GM19099 (cell line): ENCODE data around the gene KIAA1328.

ENCODE experiments used
- POLR2A ChIP-seq: IDR thresholded peaks from 3 replicates; pipeline ENCODE4 v1.6.1; 2011; ENCODE audit warnings: low read depth; ENCODE audit not compliant: insufficient read length; ENCODE audit errors: extremely low read depth

KIAA1328 gene

GRCh38 chr18:37244618-37245017 lies 415.7 kb downstream of the KIAA1328 start:
- TF ChIP-seq POLR2A: no peak

DNA sequence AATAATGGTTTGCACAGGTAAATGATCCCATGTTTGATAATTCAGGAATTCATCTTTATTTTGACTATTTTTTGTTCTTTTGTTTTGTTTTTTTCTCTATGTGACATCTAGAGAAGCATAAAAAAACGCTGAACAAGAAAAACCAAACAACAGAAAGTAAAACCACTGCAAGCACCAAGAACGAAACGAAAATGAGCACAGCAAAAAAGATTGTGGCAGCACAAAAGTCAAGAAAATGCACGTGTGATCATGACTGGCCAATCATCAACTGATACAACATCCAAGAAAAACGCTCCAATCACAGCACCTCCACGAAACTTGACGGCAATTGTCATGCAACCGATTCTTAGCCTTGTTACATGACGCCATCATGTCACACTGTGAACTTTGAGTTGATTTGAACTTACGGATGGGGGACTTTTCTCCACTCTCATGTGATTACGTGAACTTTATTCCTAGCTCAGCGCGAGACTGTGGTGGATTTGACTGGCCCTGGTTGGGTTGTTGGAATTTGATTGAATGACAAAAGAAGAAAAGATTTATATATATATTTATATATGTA lies 417.9 kb downstream of the KIAA1328 start:
- no peak for TF ChIP-seq POLR2A

DNA sequence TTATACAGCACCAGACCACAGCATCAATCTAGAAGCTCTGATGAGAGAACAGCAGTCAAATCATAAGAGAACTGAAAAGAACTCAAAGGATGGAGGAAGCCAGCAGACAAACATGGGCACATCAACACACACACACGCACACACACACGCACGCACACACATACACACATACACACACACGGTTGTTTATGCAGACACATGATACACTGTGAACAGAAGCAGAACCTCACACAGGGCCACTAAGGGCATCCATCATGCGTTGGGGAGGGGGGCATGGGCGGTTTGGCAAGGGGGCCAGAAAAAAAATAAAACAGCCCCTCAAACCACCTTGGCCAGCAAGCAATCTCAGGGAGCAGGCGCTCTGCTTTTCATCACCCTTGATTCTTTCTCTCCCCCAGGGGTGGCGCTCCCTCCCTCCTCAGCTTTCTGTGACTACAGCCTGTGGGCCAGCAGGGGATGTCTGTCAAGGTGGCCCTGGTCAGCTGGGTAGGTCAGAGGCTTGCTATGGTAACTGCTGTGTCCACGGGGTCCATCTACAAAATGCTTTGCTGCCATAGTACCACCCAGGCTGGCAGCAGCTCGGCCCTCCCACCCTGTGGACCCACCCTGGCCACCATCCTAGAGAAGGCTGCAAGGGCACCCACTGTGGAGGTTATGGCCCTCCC lies 418.7 kb downstream of the KIAA1328 start:
- no peak for TF ChIP-seq POLR2A

DNA sequence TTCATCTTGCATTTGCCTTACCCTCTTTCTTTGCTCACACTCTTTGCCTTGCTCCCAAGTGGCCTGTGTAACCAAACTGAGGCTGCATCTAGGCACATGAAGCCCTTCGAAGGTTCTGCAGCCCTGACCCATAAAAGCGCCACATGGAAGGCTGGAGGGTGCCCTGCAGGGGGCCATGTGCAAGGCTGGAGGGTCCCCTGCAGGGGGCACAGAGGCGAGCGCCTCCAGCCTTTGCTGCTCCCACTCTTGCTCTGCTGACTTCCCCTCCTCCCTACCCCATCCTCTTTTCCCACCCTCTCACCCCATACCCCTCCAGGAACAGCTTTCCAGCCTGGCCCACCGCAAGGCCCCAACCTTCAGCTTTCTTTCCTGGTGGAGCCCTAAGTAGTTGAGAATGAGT lies 419.4 kb downstream of the KIAA1328 start:
- TF ChIP-seq POLR2A: no peak

GRCh38 chr18:37249171-37249886 lies 420.4 kb downstream of the KIAA1328 start:
- TF ChIP-seq POLR2A: no peak

DNA sequence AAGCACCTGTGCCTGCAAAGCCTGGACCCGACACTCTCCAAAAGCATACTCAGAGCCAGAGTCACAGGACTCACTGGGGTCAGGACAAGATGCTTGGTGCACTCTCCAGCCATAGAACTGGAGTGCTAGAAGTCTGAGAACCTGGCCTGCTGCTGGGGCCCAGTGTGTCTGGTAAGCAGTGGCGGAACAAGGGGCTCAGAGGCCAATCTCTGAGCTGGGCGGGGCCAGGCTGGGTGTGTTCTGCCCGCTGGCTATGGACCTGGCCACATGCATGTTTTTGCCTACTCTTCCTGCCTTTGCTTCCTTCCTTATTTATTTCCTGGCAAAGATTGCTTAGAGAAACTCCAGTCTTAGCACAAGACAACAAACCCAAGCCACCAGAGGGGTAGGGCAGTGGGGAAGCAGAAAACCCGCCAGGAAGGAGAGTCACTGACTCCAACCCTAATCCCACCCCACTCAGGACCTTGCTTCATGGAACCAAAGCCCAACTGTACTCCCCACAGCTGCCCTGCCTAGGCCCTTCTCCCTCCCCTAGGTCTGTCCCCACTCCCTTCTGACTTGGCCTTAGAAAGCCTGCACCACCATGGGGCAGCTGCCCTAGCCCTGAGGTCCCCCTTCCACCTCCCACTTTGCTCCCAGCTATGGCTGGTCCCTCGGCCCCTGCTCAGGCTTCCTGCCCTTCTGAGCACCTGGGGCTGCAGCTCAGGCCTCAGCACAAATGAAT lies 421.1 kb downstream of the KIAA1328 start:
- TF ChIP-seq POLR2A: no peak

- TF ChIP-seq POLR2A: no peak
Observed at GRCh38 chr18:37251679-37252078, 422.8 kb downstream of the KIAA1328 start.

DNA sequence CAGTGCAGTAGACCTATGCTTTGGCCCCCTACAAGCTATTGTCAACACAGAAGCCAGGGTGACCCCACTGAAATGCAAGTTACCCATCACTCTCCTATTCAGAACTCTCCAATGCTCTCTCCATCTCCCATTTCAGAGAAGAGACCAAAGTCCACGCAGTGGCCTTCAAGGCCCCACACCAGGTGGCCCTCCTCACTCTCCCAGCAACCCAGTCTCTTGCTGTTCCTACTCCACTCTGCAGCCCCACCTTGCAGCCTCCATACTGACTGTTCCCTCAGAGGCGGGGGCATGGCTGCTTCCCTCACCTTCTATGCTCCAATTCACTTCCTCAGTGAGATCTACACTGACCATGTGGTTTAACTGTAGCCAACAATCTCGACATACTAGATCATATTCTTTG lies 423.4 kb downstream of the KIAA1328 start:
- TF ChIP-seq POLR2A: no peak

GRCh38 chr18:37252854-37253393 lies 424.0 kb downstream of the KIAA1328 start:
- no peak for TF ChIP-seq POLR2A

GRCh38 chr18:37253394-37254235 lies 424.7 kb downstream of the KIAA1328 start:
- no peak for TF ChIP-seq POLR2A

DNA sequence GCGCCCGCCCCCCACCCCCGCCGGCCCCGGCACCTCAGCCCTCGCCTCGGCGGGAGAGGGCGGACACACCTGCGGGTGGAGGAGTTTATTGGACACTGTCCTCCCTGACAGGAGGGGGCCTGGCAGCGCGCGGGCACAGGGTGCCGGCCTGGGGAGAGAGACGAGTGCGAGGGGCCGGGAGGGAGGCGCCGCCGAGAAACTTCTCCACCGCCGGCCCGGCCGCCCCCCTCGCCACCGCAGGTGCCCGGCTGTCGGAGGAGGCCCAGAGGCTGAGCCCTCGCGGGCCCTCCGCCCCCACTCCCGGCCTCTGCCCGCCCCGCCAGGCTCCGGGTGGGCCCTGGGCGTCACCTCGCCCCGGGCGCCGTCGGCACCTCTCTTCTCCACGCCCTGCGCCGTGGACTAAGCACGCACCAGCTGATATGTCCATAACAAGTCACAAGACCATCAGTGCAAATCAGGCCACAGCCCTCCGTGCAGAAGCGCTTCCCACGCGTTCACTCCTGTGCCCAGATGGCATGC lies 425.4 kb downstream of the KIAA1328 start:
- TF ChIP-seq POLR2A: no peak

DNA sequence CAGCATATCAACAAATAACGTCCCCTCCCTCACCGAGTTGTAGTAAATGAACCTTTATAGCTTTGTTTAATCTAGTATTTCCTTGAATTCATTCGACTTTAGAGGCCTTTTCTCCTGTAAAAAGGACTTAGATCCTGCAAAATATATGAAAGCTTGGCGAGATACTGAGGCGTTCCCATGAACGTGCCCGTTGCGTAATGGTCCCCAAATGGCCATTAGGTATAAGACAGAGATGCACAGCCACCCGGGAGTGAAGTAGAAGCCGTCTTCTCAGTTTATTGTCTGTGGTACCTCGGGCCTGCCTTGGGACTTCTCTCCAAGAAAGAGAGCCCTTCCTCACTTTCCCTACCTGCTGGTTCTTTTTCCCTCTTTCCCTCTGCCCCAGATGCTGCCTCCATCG lies 426.0 kb downstream of the KIAA1328 start:
- TF ChIP-seq POLR2A: no peak

GRCh38 chr18:37258131-37258530 lies 429.2 kb downstream of the KIAA1328 start:
- no peak for TF ChIP-seq POLR2A

DNA sequence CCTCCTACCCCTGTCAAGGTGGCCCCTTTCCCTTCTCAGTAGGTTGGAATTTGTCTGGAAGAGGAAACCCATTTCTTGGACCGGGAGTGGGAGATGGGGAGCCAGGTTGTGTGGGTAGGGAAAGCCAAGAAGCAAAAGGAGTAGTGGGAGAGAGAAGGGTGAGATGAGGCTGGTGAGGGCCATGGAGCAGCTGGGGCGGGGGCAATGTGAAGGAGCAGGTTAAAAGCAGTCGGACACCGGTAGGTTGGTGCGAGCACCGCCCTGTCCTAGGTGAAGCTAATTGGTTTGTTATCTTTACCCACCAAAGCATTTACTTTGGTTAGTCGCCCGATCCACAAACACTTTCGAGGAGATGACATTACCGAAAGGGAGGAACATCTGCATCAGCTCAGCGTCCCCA lies 429.9 kb downstream of the KIAA1328 start:
- TF ChIP-seq POLR2A: no peak
